ENCODE results near the gene HIPK2. TPM values are rescaled to one million over a fixed set of nuclear protein-coding genes. Genes with fewer than 3 reads are reported as not detected.

Gene HIPK2
- total RNA-seq, 2 donors from 2014 or later = 95.1 to 125 TPM

- peaks cover 17% of the 10 kb centered on the region for H3K36me3 ChIP-seq (ENCODE audit: control insufficient read depth, insufficient read depth, low read length)
- peaks cover 4% of the 10 kb centered on the region for H3K4me1 ChIP-seq (ENCODE audit: control insufficient read depth, insufficient read depth, low read length)
- DNase-seq = peak; percentile 15
- no peaks in the 10 kb centered on the region for H3K27me3 ChIP-seq (ENCODE audit: control insufficient read depth, insufficient read depth, low read length, poor library complexity, severe bottlenecking)
- Mint-ChIP-seq H3K36me3 (ENCODE audit: low read depth) (peaks cover 19% of the 10 kb centered on the region), H3K9me3 (no peaks in the 10 kb centered on the region), H3K27ac (no peak overlapping the region), H3K4me1 (peaks cover 17% of the 10 kb centered on the region), H3K27me3 (ENCODE audit: insufficient read depth) (no peaks in the 10 kb centered on the region), H3K4me3 (no peak overlapping the region)
- H3K4me3 ChIP-seq (ENCODE audit: low read length) = no peak overlapping the region
- no peak for TF ChIP-seq CTCF (conservative IDR thresholded peaks at IDR 0.05)
- no peaks in the 10 kb centered on the region for H3K9me3 ChIP-seq (ENCODE audit: control insufficient read depth, low read length)
- WGBS, 2 experiments (ENCODE audit: insufficient coverage in 1 of 2, insufficient read length in 1 of 2) = 94 to 96% methylated on average over 7 to 12 of the region's 12 CpGs
- no peak overlapping the region for H3K27ac ChIP-seq (ENCODE audit: low read depth, low read length)
- no peak overlapping the region for H3K9ac ChIP-seq (ENCODE audit: extremely low read depth, low read length, poor library complexity, severe bottlenecking)
These were observed 57.0 kb downstream of the HIPK2 start for GRCh38 chr7:139720705-139721231.

GRCh38 chr7:139720186-139720585, 57.6 kb downstream of the HIPK2 start:
- Histone ChIP-seq H3K27me3 (ENCODE audit: control insufficient read depth, insufficient read depth, low read length, poor library complexity, severe bottlenecking) (no peaks in the 10 kb centered on the region), H3K9me3 (ENCODE audit: control insufficient read depth, low read length) (no peaks in the 10 kb centered on the region), H3K4me1 (ENCODE audit: control insufficient read depth, insufficient read depth, low read length) (peaks cover 4% of the 10 kb centered on the region), H3K9ac (ENCODE audit: extremely low read depth, low read length, poor library complexity, severe bottlenecking) (no peak overlapping the region), H3K27ac (ENCODE audit: low read depth, low read length) (no peak overlapping the region), H3K36me3 (ENCODE audit: control insufficient read depth, insufficient read depth, low read length) (peaks cover 23% of the 10 kb centered on the region), H3K4me3 (ENCODE audit: low read length) (no peak overlapping the region)
- Mint-ChIP-seq H3K4me1 (peaks cover 13% of the 10 kb centered on the region), H3K9me3 (no peaks in the 10 kb centered on the region), H3K36me3 (ENCODE audit: low read depth) (peaks cover 22% of the 10 kb centered on the region), H3K27ac (no peak overlapping the region), H3K27me3 (ENCODE audit: insufficient read depth) (no peaks in the 10 kb centered on the region), H3K4me3 (no peak overlapping the region)
- peak; percentile 17 for DNase-seq
- TF ChIP-seq CTCF (conservative IDR thresholded peaks at IDR 0.05) = no peak
- 94 to 96% methylated on average over 4 to 6 of the region's 6 CpGs for WGBS, 2 experiments (ENCODE audit: insufficient coverage in 1 of 2, insufficient read length in 1 of 2)

GRCh38 chr7:139718859-139719258, 58.9 kb downstream of the HIPK2 start:
- H3K4me1 Mint-ChIP-seq = peaks cover 9% of the 10 kb centered on the region
- H3K27me3 Mint-ChIP-seq (ENCODE audit: insufficient read depth) = no peaks in the 10 kb centered on the region
- H3K9me3 Mint-ChIP-seq = no peaks in the 10 kb centered on the region
- H3K36me3 Mint-ChIP-seq (ENCODE audit: low read depth) = peaks cover 32% of the 10 kb centered on the region
- Histone ChIP-seq H3K27ac (ENCODE audit: low read depth, low read length) (no peak overlapping the region), H3K4me3 (ENCODE audit: low read length) (no peak overlapping the region), H3K4me1 (ENCODE audit: control insufficient read depth, insufficient read depth, low read length) (peaks cover 4% of the 10 kb centered on the region), H3K9me3 (ENCODE audit: control insufficient read depth, low read length) (no peaks in the 10 kb centered on the region), H3K36me3 (ENCODE audit: control insufficient read depth, insufficient read depth, low read length) (peaks cover 36% of the 10 kb centered on the region), H3K27me3 (ENCODE audit: control insufficient read depth, insufficient read depth, low read length, poor library complexity, severe bottlenecking) (no peaks in the 10 kb centered on the region), H3K9ac (ENCODE audit: extremely low read depth, low read length, poor library complexity, severe bottlenecking) (no peak overlapping the region)
- no peak for TF ChIP-seq CTCF (conservative IDR thresholded peaks at IDR 0.05)
- peak; percentile 20 for DNase-seq
- H3K4me3 Mint-ChIP-seq = no peak overlapping the region
- 94 to 98% methylated on average over 6 to 9 of the region's 9 CpGs for WGBS, 2 experiments (ENCODE audit: insufficient coverage in 1 of 2, insufficient read length in 1 of 2)
- H3K27ac Mint-ChIP-seq = no peak overlapping the region
